RWPE1 (cell line): ENCODE results near the gene ANKS4B.
A peak's percentile ranks its signal among the peaks of the same experiment; 100 is the strongest.

Experiments
- CTCF ChIA-PET: fragments of 350-600 bp; sonication (Branson Sonifier 250); formaldehyde crosslinking; extraction: SDS; loops from one replicate; lab custom pipeline; 2021; lab: Yijun Ruan, JAX
- POLR2A ChIA-PET: fragments of 400-600 bp; formaldehyde crosslinking; extraction: SDS; loops from one replicate; lab custom pipeline; 2020; ENCODE audit warnings: antibody characterized with exemption; ENCODE audit not compliant: low non-redundant PET; lab: Yijun Ruan, JAX
- DNase-seq: peaks from one replicate; pipeline ENCODE4 v3.0.0; 2012; ENCODE audit warnings: low spot score
- H3K27ac ChIP-seq: fragments of 450-650 bp; 2 replicates; pipeline ENCODE4 v1.5.1; 2017
- TF ChIP-seq, protein P1 (sequence below): fragments of 450-650 bp; conservative IDR thresholded peaks from 2 replicates; pipeline ENCODE4 v1.5.1; 2017; ENCODE audit warnings: low read depth, mild to moderate bottlenecking

ANKS4B gene

DNA sequence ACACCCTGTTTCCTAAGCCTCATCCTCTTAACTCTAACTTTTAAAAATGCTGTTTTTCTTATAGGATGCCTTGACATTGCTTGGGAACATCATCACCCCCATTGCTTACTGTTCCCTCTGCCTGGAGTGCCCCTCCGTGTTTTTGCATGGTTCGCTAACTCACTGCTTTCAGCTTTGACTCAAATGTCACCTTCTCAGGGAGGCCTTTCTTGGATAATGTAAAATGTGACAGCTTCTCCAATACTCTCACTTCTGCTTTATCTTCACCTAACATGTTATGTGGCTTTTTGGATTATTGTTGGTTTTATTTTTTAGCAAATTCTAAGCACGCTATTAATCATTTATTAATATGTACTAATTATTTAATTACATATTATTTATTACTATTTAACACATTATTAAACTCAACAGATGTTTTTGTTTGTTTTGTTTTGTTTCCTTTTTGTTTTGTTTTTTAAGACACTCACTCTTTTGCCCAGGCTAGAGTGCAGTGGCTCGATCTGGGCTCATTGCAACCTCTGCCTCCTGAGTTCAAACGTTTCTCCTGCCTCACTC, 40.8 kb downstream of the ANKS4B start:
- POLR2A ChIA-PET, result no interaction called here
- no peak for DNase-seq
- H3K27ac ChIP-seq, result no peak overlapping the region
- CTCF ChIA-PET, result no interaction called here
- TF ChIP-seq, protein P1, sequence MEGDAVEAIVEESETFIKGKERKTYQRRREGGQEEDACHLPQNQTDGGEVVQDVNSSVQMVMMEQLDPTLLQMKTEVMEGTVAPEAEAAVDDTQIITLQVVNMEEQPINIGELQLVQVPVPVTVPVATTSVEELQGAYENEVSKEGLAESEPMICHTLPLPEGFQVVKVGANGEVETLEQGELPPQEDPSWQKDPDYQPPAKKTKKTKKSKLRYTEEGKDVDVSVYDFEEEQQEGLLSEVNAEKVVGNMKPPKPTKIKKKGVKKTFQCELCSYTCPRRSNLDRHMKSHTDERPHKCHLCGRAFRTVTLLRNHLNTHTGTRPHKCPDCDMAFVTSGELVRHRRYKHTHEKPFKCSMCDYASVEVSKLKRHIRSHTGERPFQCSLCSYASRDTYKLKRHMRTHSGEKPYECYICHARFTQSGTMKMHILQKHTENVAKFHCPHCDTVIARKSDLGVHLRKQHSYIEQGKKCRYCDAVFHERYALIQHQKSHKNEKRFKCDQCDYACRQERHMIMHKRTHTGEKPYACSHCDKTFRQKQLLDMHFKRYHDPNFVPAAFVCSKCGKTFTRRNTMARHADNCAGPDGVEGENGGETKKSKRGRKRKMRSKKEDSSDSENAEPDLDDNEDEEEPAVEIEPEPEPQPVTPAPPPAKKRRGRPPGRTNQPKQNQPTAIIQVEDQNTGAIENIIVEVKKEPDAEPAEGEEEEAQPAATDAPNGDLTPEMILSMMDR, result no peak

DNA sequence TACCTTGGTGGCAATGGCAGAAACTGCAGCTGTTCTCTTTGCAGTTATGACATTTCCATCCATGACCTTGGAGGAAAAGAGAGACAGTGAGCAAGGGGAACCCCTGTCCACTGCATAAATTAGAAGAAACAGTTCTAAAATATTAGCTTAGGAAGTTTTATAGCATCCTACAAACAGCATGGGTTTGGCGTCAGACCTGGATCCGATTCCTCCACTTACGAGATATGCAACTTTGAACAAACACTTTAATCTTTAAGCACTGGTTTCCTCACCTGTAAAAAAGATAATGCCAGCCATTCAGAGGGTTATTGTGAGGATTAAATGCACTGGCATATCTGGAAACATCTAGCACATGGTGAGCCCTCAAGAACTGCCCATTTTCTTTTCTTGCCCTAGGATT, 42.0 kb downstream of the ANKS4B start:
- no peak overlapping the region for H3K27ac ChIP-seq
- ChIA-PET POLR2A (no interaction called here), CTCF (interaction anchor here (2.0 kb wide), 1 partner anchor 87 kb away, joined by 5 read pairs; no protein-coding TSS in a partner anchor)
- TF ChIP-seq, protein P1, result no peak
- DNase-seq, result no peak

DNA sequence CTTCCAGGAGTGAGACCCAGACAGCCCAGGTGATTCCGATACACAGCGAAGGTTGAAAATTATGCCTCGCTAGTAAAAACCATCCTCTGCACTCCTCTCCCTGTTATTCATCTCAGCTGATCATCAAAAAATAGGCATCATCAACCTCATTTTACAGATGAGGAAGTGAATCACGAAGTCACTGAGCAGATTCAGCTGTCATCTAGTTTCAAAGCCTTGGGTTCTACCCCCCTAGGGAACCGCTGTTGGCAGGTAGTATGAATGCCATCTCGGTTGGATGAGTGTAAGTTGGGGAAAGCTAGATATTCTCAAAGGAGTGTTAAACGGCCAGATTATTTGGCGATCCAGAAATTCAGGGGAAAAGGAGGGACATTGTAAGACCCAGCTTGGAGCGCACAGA, 42.6 kb downstream of the ANKS4B start:
- H3K27ac ChIP-seq, result no peak overlapping the region
- no peak for DNase-seq
- ChIA-PET CTCF (interaction anchor here (0.7 to 2.0 kb wide), 3 partner anchors 24 to 87 kb away, joined by 3 to 5 read pairs (median 4); no protein-coding TSS in a partner anchor), POLR2A (no interaction called here)
- TF ChIP-seq, protein P1, result no peak

DNA sequence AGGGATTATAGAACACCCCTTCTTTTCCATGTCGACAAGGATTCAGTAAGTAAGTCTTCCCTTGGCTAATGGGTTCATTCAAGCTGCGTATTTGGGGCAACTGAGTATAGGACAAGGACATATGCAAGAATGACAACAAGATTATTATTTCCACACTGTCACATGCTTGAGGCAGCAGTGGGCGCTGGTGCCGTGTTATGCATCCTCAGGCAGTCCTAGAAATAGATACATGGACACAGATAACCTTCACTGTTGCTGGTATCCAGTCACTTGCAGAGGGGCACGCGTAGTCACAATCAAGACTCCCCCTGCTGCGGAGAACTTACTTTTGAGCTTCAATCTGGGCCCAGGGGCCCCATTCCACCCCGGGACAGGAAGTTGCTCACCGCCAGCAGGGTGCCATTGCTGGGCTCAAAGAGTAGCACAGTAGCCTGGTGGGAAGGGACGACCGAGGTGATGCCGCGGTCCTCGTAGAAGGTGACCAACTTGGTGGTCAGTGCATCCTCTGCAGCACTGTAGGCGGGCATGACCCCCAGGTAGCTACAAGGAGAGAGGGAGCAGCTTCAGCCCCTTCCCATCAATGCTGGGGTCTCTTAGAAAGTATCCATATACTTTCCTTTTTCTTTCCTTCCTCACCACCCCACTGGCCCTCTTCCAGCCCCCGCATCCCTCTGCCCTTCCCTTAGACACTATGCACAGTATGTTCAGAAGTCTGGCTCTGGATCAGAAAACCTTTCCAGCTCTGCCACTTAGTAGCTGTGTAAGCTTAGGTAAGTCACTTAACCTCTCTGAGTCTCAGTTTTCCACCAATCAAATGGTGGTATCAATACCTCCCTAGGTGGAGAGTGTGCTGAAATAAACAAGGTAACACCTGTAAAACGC, 43.8 kb downstream of the ANKS4B start:
- CTCF ChIA-PET, result interaction anchor here (0.5 to 2.0 kb wide), 9 partner anchors 8 to 124 kb away, joined by 3 to 11 read pairs (median 4); partner anchors contain the start of gene LDAF1
- POLR2A ChIA-PET, result no interaction called here
- no peak overlapping the region for H3K27ac ChIP-seq
- DNase-seq, result no peak
- TF ChIP-seq, protein P1, result no peak

DNA sequence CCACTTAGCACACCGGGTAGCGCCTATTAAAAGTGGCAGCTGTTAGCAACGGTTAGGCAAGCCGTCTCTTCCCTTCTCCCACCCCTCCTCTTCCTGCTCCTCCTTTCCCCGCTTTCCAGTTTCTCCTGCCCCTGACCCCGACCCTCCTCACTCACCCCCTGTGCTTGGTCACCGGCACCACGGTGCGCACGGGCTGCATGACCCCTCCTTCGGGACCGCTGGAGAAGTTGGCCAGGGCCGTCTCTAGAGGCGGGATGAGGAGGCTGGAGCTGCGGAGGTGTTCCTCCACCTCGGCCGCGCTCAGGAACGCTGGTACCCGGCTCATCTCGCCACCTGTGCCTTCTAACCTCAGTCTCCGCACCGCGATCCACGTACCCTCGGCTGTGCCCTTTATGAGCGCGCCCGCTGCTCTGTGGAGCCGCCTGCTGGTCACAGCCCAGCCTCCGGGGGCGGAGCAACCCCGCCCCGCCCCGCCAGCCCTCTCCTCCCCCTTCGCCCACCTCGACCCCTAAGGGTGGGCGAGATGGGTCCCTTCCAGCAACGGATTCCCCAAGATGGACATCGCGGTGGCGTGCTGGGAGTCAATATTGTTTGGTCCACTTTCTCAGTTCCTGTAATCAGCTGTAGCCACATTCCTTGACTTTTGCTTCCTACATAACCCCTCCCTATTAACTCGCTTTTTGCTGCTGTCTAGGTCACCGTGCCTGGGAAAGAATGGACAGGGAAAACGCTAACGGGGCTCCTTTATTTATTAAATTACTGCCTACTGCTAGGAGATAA, 44.6 kb downstream of the ANKS4B start, which contains the start of gene CRYM:
Gene CRYM (minus strand): TSS at position 364 of the 780 bp plus-strand sequence. CDS start 39 bp downstream, at position 325.
- peak; percentile 55 for DNase-seq
- ChIA-PET CTCF (interaction anchor here (0.5 to 1.9 kb wide), 7 partner anchors 11 to 157 kb away, joined by 3 to 11 read pairs (median 4); no protein-coding TSS in a partner anchor), POLR2A (no interaction called here)
- TF ChIP-seq, protein P1, result peak; percentile 65
- no peak within 1 kb of the TSS for H3K27ac ChIP-seq

DNA sequence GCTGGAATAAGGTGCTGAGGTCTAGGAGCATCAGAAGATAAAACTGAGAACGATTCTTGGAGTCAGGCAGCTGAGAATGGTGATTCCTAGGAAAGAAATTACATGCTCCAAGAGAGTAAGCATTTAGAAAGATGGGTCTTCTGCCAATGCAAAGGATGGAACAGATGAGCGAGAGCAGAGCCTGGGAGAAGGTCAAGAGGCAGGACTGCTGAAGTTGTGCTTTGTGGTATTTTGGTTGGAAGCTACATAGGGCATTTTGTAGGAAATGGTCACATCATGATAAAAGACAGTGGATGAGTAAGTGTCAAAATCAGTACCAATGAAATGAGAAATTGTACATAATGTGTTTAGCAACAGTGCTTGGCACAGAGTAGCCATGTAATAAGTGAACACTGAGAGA, 46.0 kb downstream of the ANKS4B start:
- CTCF ChIA-PET, result no interaction called here
- no peak overlapping the region for H3K27ac ChIP-seq
- TF ChIP-seq, protein P1, result no peak
- POLR2A ChIA-PET, result no interaction called here
- DNase-seq, result no peak
